Retinal pigment epithelial cell (primary cell): Measurements from ENCODE around the gene TRMO.
"Not testable (repeated sequence)": the region's sequence is repeated elsewhere in the genome, so short reads cannot be mapped to it uniquely, and the experiment has no call there.

Experiments
- DNase-seq: peaks from one replicate; pipeline ENCODE4 v3.0.0-alpha.2; 2010; ENCODE audit warnings: low read depth
- H3K4me3 ChIP-seq: 2 replicates; pipeline ENCODE4 v1.5.1; 2011; ENCODE audit warnings: mild to moderate bottlenecking, low read length, control low read depth, moderate library complexity
- CTCF ChIP-seq: conservative IDR thresholded peaks from 2 replicates; pipeline ENCODE4 v1.5.1; 2011; ENCODE audit warnings: low read depth, low read length, control low read depth, inconsistent platforms

The TRMO gene

GRCh38 chr9:97962575-97962974 lies 40.3 kb upstream of the TRMO start:
- DNase-seq: no peak
- H3K4me3 ChIP-seq: no peak overlapping the region
- TF ChIP-seq CTCF: no peak

GRCh38 chr9:97962136-97962535 lies 39.8 kb upstream of the TRMO start:
- no peak overlapping the region for H3K4me3 ChIP-seq
- no peak for TF ChIP-seq CTCF
- DNase-seq: no peak

GRCh38 chr9:97961361-97961760 lies 39.1 kb upstream of the TRMO start:
- no peak for TF ChIP-seq CTCF
- no peak overlapping the region for H3K4me3 ChIP-seq
- DNase-seq: no peak

- not testable (repeated sequence) for H3K4me3 ChIP-seq, DNase-seq
Observed at GRCh38 chr9:97960678-97961328, 38.5 kb upstream of the TRMO start.

GRCh38 chr9:97959585-97959984 lies 37.3 kb upstream of the TRMO start:
- DNase-seq: no peak
- H3K4me3 ChIP-seq: no peak overlapping the region
- TF ChIP-seq CTCF: no peak

- no peak for TF ChIP-seq CTCF
- DNase-seq: no peak
Observed at GRCh38 chr9:97958812-97959511, 36.7 kb upstream of the TRMO start.

GRCh38 chr9:97956331-97956730 lies 34.0 kb upstream of the TRMO start:
- DNase-seq: no peak
- H3K4me3 ChIP-seq: no peak overlapping the region
- TF ChIP-seq CTCF: no peak

More at GRCh38 chr9:97958812-97959511, 36.7 kb upstream of the TRMO start:
- H3K4me3 ChIP-seq: no peak overlapping the region
